Pulmonary artery endothelial cell (primary cell): ENCODE data around the gene SPATA45. TPM values are rescaled to one million over a fixed set of nuclear protein-coding genes. Genes with fewer than 3 reads are reported as not detected.
"Not testable (repeated sequence)": the region's sequence is repeated elsewhere in the genome, so short reads cannot be mapped to it uniquely, and the experiment has no call there.

Source experiments
- DNase-seq: peaks from one replicate; pipeline ENCODE4 v3.0.0-alpha.2; 2011; ENCODE audit warnings: low read depth, low spot score
- total RNA-seq: library from RNA; depleted of rRNA; stranded (reverse); fragments of >200 nt; gene quantifications from 2 replicates; pipeline ENCODE4 v1.2.3, GENCODE V29; 2014

Gene SPATA45
- total RNA-seq, result not detected in 2 replicates

- no peak for DNase-seq
Observed at GRCh38 chr1:212847549-212847948, at the start of gene SPATA45. SPATA45 (minus strand) TSS chr1:212847649; CDS start chr1:212836149, 11,500 bp downstream.

- no peak for DNase-seq
Observed at GRCh38 chr1:212892108-212892507, 44.7 kb upstream of the SPATA45 start.

GRCh38 chr1:212884592-212884991 is 37.1 kb upstream of the SPATA45 start:
- no peak for DNase-seq

DNA sequence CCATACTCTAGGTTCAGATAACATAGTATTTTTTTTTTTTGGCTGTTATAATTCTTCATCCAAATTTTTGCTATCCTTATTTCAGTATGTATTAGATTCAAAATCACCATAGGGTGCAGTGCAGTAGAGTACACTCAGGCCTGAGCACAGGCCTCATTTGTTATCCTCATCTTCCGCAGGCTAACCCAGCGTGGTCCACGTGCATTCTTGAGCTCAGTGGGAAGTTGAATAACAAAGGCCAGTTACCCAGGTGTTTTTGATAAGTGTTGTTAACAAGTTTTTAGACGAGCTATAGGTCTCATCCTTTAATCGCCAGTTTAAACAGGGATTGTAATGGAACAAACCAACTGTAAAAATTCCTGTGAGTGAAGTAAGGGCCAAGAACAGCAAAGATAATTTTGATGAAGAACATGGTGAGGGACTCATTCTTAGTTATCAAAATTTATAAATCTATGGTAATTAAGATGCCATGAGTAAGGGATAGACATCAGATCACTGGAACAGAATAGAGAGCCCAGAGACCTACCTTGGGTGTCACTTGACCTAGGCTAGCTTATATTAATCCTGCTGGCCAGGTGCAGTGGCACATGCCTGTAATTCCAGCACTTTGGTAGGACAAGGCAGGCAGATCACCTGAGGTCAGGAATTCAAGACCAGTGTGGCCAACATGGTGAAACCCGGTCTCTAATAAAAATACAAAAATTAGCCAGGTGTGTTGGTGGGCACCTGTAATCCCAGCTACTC is 32.7 kb upstream of the SPATA45 start:
- no peak for DNase-seq

DNA sequence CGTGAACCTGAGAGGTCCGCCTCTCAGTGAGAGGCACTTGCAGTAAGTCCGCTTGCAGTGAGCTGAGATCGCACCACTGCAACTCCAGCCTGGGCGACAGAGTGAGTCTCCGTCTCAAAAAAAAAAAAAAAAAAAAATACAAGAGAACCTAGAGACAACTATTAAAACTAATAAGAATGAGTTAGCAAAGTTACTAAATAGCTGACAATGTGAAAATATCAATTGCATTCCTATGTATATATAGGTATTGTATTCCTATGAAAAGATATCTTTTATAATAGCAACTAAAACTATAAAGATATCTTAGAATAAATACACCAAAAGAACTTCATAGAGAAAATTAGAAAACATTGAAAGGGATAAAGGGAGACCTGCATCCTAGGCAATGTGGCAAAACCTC is 31.0 kb upstream of the SPATA45 start:
- no peak for DNase-seq

DNA sequence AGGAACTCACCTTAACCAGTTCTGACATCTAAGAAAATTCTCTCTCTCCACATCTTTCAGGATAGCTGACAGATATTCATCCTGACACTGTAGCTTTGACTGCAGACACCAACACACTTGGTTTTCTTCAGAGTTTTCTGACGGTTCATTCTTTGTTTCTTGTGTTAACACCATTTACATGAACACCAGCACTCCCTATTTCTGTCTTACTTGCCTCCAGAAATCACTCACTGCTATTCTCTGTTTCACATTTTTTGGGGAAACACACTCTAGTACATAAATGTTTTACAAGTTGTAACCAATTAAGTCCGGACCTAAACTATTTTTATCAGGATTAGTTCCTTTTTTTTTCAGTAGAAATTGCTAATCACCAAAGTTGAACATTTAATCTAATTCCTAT is 26.1 kb upstream of the SPATA45 start:
- DNase-seq, result no peak

GRCh38 chr1:212871976-212872375 is 24.5 kb upstream of the SPATA45 start:
- no peak for DNase-seq

DNA sequence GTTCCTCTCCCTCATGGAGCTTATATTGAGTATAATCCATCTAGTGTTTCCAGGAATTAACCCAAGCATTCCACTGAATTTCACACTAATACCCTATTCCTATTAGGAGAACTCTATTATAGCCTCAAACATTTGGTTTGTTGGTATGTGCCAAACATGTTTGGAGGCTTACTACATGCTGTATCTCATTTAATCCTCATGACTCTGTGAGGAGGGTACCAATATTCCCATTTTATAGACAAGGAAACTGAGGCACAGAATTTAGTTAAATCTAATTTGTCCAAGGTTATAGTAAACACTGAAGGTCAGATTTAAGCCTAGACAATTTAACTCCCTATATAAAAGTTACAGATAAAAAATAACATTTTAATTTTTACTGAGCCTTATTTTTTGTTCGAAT is 19.7 kb upstream of the SPATA45 start:
- no peak for DNase-seq

DNA sequence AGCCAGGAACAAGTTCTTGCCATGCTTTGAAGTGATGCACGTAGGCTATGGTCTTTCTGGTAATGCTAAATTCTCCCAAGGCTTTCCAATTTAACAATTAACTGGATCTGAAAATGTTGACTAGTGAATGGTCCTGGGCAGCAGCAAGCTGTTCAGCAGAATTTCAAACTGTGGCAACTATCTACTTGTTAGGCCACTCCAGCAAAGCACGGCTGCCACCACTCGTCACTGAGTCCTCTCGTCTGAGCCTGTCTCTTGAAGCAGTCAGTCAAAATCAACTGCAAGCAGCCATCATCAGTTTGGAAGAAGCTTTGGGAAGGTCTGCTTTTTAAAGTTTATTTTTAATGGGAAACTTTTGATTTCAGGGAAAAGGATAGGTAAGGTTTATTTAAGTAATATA is 16.8 kb upstream of the SPATA45 start:
- DNase-seq, result no peak

- not testable (repeated sequence) for DNase-seq
Observed at GRCh38 chr1:212863345-212863744, 15.9 kb upstream of the SPATA45 start.

GRCh38 chr1:212862111-212862690 is 14.8 kb upstream of the SPATA45 start:
- DNase-seq, result no peak

- DNase-seq, result no peak
Observed at GRCh38 chr1:212860713-212861581, 13.5 kb upstream of the SPATA45 start.

GRCh38 chr1:212858461-212859265 is 11.2 kb upstream of the SPATA45 start:
- no peak for DNase-seq

GRCh38 chr1:212857992-212858460 is 10.6 kb upstream of the SPATA45 start, which contains the start of gene FLVCR1:
FLVCR1 (plus strand) TSS chr1:212858275; CDS start chr1:212858453, 178 bp downstream.
- DNase-seq, result peak; percentile 77

GRCh38 chr1:212856755-212857154 is 9.3 kb upstream of the SPATA45 start:
- DNase-seq, result no peak

- DNase-seq, result no peak
Observed at GRCh38 chr1:212853658-212854057, 6.2 kb upstream of the SPATA45 start.

DNA sequence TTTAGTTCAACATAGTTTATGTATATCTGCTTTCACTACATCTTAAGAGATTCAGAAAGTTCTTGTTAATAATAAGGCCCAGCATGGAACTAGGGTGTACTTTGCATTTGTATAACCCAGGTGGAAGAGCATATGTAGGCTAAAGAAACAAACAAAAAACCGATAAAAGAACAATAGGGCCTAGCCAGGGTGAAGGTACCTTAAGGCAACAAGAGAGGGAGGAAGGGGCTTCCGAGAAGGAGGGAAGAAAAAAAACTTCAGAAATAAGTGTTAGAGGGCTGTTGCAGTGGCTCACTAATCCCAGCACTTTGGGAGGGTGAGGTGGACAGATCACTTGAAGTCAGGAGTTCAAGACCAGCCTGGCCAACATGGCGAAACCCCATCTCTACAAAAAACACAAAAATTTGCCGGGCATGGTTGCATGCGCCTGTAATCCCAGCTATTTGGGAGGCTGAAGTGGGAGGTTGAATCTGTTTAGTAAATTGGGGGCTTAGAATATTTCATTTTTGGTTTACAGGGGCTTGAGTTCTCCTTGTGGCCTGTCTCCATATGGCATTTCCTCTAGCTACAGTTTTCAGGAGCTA is 4.7 kb upstream of the SPATA45 start:
- DNase-seq, result no peak

- not testable (repeated sequence) for DNase-seq
Observed at GRCh38 chr1:212844521-212844920, 2.9 kb downstream of the SPATA45 start.

GRCh38 chr1:212838145-212838544 is 9.3 kb downstream of the SPATA45 start:
- DNase-seq, result no peak
